ENCODE results near the gene TENM3. TPM values are rescaled to one million over a fixed set of nuclear protein-coding genes. Genes with fewer than 3 reads are reported as not detected.

The TENM3 gene
- polyA plus RNA-seq, 1 experiment = 9.2 TPM

DNA sequence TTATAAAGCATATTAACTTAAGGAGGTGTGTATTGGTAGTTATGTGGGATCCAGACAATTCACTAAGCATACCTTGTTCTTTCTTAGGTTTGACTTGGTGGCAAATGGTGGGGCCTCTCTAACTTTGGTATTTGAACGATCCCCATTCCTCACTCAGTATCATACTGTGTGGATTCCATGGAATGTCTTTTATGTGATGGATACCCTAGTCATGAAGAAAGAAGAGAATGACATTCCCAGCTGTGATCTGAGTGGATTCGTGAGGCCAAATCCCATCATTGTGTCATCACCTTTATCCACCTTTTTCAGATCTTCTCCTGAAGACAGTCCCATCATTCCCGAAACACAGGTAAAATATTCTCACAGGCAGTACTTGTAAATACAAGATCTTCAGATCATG lies 487.6 kb downstream of the TENM3 start:
- DNase-seq (ENCODE audit: low read depth) = no peak
- TF ChIP-seq, protein P1, sequence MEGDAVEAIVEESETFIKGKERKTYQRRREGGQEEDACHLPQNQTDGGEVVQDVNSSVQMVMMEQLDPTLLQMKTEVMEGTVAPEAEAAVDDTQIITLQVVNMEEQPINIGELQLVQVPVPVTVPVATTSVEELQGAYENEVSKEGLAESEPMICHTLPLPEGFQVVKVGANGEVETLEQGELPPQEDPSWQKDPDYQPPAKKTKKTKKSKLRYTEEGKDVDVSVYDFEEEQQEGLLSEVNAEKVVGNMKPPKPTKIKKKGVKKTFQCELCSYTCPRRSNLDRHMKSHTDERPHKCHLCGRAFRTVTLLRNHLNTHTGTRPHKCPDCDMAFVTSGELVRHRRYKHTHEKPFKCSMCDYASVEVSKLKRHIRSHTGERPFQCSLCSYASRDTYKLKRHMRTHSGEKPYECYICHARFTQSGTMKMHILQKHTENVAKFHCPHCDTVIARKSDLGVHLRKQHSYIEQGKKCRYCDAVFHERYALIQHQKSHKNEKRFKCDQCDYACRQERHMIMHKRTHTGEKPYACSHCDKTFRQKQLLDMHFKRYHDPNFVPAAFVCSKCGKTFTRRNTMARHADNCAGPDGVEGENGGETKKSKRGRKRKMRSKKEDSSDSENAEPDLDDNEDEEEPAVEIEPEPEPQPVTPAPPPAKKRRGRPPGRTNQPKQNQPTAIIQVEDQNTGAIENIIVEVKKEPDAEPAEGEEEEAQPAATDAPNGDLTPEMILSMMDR (IDR thresholded peaks at IDR 0.05; ENCODE audit: insufficient read depth, low read depth, low read length) = no peak
- H3K27me3 ChIP-seq (ENCODE audit: control insufficient read depth, insufficient read depth, low read length) = no peaks in the 10 kb centered on the region
- POLR2A ChIA-PET = no interaction called here
- H3K36me3 ChIP-seq (ENCODE audit: control insufficient read depth, insufficient read depth, low read length) = no peaks in the 10 kb centered on the region
- no peak overlapping the region for H3K4me3 ChIP-seq (ENCODE audit: low read depth, low read length)
- CTCF ChIA-PET = no interaction called here

DNA sequence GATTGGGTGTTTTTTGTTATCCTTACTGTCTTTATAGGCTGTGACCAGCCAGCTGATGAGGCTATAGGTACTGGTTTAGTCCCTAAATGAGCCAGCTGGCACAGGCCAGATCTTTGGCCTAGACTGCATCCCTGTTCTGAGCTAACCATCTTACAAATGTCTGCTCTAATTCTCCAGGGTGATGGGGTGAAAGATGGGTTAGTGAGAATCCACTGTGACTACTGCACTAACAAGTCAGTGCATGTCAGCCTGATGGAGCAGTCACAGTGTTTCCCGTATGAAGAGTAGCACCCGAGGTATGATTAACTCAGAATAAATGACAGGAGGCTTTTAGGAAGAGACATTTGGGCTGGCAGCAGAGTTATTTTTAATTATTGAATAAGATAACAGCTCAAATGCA lies 493.0 kb downstream of the TENM3 start:
- ChIA-PET POLR2A (no interaction called here), CTCF (interaction anchor here (1.0 to 1.9 kb wide), 2 partner anchors 10 to 18 kb away, joined by 3 to 4 read pairs; no protein-coding TSS in a partner anchor)
- TF ChIP-seq, protein P1 (IDR thresholded peaks at IDR 0.05; ENCODE audit: insufficient read depth, low read depth, low read length) = no peak
- Histone ChIP-seq H3K36me3 (ENCODE audit: control insufficient read depth, insufficient read depth, low read length) (no peaks in the 10 kb centered on the region), H3K27me3 (ENCODE audit: control insufficient read depth, insufficient read depth, low read length) (no peaks in the 10 kb centered on the region), H3K4me3 (ENCODE audit: low read depth, low read length) (no peak overlapping the region)
- no peak for DNase-seq (ENCODE audit: low read depth)

DNA sequence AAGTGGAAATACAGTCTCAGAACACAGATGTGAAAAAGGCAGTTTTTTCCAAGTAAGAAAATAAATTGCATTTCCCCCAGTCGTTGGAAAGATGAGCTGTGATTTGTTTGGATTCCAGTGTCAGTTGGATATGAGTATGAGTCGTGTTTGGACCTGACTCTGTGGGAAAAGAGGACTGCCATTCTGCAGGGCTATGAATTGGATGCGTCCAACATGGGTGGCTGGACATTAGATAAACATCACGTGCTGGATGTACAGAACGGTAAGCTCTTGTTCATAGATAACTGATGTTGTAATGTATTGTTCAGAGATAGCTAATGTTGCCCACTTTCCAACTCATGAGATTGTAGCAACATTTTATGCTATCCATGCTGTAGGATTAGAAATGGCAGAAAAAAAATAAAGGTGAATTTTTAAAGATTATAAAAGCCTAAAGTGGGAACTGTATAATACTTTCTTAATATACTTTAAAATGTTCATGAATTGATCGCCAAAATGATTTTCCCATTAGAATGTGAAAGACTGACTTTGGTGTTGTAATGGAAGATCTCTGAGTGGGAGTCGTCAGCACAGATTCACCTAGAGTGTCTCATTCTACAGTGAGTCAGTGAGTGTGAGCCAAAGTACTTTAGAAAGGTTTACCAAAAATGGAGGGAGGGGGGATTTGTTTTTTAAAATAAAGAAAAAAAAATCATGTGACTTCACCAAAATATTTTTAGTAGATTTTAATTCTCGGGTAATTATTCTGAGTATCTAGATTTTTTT lies 495.3 kb downstream of the TENM3 start:
- no peak for DNase-seq (ENCODE audit: low read depth)
- no peaks in the 10 kb centered on the region for H3K27me3 ChIP-seq (ENCODE audit: control insufficient read depth, insufficient read depth, low read length)
- TF ChIP-seq, protein P1 (IDR thresholded peaks at IDR 0.05; ENCODE audit: insufficient read depth, low read depth, low read length) = no peak
- CTCF ChIA-PET = interaction anchor here (1.0 kb wide), 1 partner anchor 20 kb away, joined by 3 read pairs; no protein-coding TSS in a partner anchor
- no peak overlapping the region for H3K4me3 ChIP-seq (ENCODE audit: low read depth, low read length)
- POLR2A ChIA-PET = no interaction called here
- H3K36me3 ChIP-seq (ENCODE audit: control insufficient read depth, insufficient read depth, low read length) = no peaks in the 10 kb centered on the region

DNA sequence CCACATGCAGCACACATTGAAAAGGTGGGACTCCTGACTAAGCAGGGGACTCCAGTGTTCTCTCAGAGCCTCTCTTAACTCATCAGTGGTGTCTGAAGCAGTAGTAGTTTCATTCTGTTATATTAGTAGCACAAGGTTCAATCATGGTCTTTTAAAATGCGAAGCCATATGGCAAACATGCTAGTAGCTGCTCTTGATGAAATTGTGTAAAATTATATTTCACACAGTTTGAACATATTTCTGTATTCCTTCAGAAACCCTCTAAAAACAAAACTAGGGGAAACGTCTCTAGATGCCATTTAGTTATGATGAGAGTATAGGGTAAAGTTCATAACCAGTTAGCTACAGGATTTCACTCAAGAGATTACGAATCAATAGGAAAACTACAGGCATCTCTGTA lies 497.1 kb downstream of the TENM3 start:
- Histone ChIP-seq H3K27me3 (ENCODE audit: control insufficient read depth, insufficient read depth, low read length) (no peaks in the 10 kb centered on the region), H3K4me3 (ENCODE audit: low read depth, low read length) (no peak overlapping the region), H3K36me3 (ENCODE audit: control insufficient read depth, insufficient read depth, low read length) (no peaks in the 10 kb centered on the region)
- TF ChIP-seq, protein P1 (IDR thresholded peaks at IDR 0.05; ENCODE audit: insufficient read depth, low read depth, low read length) = no peak
- DNase-seq (ENCODE audit: low read depth) = no peak
- POLR2A ChIA-PET = no interaction called here
- CTCF ChIA-PET = no interaction called here

DNA sequence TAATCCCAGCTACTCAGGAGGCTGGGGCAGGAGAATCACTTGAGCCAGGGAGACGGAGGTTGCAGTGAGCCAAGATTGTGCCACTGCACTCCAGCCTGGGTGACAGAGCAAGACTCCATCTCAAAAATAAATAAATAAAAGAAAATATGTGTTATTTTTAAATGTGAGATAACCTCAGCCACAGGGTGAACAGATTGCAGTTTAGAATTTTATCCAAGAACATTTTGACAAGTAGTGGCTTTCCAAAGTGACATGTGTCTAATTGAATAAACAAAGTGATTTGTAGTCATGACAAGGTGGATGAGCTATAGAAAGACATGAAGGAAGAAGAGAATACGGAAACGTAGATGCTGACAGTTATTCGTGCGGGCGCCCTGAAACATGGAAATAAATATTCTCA lies 497.9 kb downstream of the TENM3 start:
- TF ChIP-seq, protein P1 (IDR thresholded peaks at IDR 0.05; ENCODE audit: insufficient read depth, low read depth, low read length) = no peak
- H3K27me3 ChIP-seq (ENCODE audit: control insufficient read depth, insufficient read depth, low read length) = no peaks in the 10 kb centered on the region
- DNase-seq (ENCODE audit: low read depth) = no peak
- POLR2A ChIA-PET = no interaction called here
- CTCF ChIA-PET = no interaction called here
- H3K36me3 ChIP-seq (ENCODE audit: control insufficient read depth, insufficient read depth, low read length) = no peaks in the 10 kb centered on the region
- H3K4me3 ChIP-seq (ENCODE audit: low read depth, low read length) = no peak overlapping the region

All from BJ (cell line).